Osteocyte (in vitro differentiated cells): ENCODE data around the gene DMBX1. TPM values are rescaled to one million over a fixed set of nuclear protein-coding genes. Genes with fewer than 3 reads are reported as not detected.

ENCODE experiments used
- DNase-seq: peaks from one replicate; pipeline ENCODE4 v3.0.0; 2021; ENCODE audit warnings: mixed read lengths; ENCODE audit not compliant: unreplicated experiment; ENCODE audit errors: extremely low spot score
- H3K27ac Mint-ChIP-seq: one replicate; pipeline ENCODE4 v1.8.0; 2021; ENCODE audit warnings: mild to moderate bottlenecking, mixed read lengths; ENCODE audit not compliant: unreplicated experiment
- H3K27me3 Mint-ChIP-seq: one replicate; pipeline ENCODE4 v1.8.0; 2021; ENCODE audit warnings: mixed read lengths; ENCODE audit not compliant: unreplicated experiment
- H3K36me3 Mint-ChIP-seq: one replicate; pipeline ENCODE4 v1.8.0; 2021; ENCODE audit warnings: mixed read lengths; ENCODE audit not compliant: unreplicated experiment
- H3K4me1 Mint-ChIP-seq: one replicate; pipeline ENCODE4 v1.8.0; 2021; ENCODE audit warnings: mixed read lengths; ENCODE audit not compliant: unreplicated experiment
- H3K4me3 Mint-ChIP-seq: one replicate; pipeline ENCODE4 v1.8.0; 2021; ENCODE audit warnings: mild to moderate bottlenecking, moderate library complexity, mixed read lengths; ENCODE audit not compliant: unreplicated experiment
- H3K9me3 Mint-ChIP-seq: one replicate; pipeline ENCODE4 v1.8.0; 2021; ENCODE audit warnings: mixed read lengths; ENCODE audit not compliant: unreplicated experiment
- CTCF ChIP-seq: fragments of 200-600 bp; sonication (generic); IDR thresholded peaks from 2 replicates; pipeline ENCODE4 v1.5.0; 2021; ENCODE audit warnings: antibody characterized with exemption, mild to moderate bottlenecking, moderate library complexity
- total RNA-seq: library from RNA; stranded (reverse); gene quantifications from 2 replicates; pipeline ENCODE4 v1.2.1, GENCODE V29; 2021

DMBX1 gene
- total RNA-seq, 1 donor from 2014 or later = not detected

- Mint-ChIP-seq H3K9me3 (no peaks in the 10 kb centered on the region), H3K4me3 (no peak overlapping the region), H3K36me3 (no peaks in the 10 kb centered on the region), H3K4me1 (no peaks in the 10 kb centered on the region), H3K27me3 (peaks cover 37% of the 10 kb centered on the region), H3K27ac (no peak overlapping the region)
- DNase-seq = no peak
- TF ChIP-seq CTCF = no peak
These were observed 17.0 kb upstream of the DMBX1 start for GRCh38 chr1:46472498-46473181.

GRCh38 chr1:46473991-46474390, 15.6 kb upstream of the DMBX1 start:
- no peak overlapping the region for H3K4me3 Mint-ChIP-seq
- DNase-seq = no peak
- no peaks in the 10 kb centered on the region for H3K36me3 Mint-ChIP-seq
- no peak overlapping the region for H3K27ac Mint-ChIP-seq
- H3K27me3 Mint-ChIP-seq = peaks cover 38% of the 10 kb centered on the region
- H3K9me3 Mint-ChIP-seq = no peaks in the 10 kb centered on the region
- no peaks in the 10 kb centered on the region for H3K4me1 Mint-ChIP-seq
- no peak for TF ChIP-seq CTCF

GRCh38 chr1:46474570-46474969, 15.1 kb upstream of the DMBX1 start:
- Mint-ChIP-seq H3K4me3 (no peak overlapping the region), H3K9me3 (no peaks in the 10 kb centered on the region), H3K36me3 (no peaks in the 10 kb centered on the region), H3K27ac (no peak overlapping the region), H3K27me3 (peaks cover 41% of the 10 kb centered on the region), H3K4me1 (no peaks in the 10 kb centered on the region)
- no peak for DNase-seq
- TF ChIP-seq CTCF = no peak

DNA sequence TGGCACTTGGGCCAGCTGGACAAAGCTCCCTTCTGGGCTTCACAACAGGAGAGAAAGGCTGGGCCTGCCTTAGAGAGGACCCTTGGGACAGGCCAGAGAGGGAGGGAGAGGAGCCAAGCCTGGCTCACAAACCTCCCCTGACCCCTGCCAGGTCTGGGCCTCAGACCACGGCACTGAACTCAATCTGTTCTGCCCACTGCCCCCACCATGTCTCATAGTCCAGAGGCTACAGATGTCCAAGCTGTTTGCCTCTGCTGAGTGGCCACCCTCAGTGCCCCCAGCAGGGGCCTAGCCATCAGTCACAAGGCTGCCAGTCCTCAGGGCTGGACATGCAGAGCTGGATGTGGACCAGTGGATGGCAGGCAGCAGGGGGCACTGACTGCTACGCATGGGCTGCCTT, 13.0 kb upstream of the DMBX1 start:
- no peaks in the 10 kb centered on the region for H3K9me3 Mint-ChIP-seq
- H3K27me3 Mint-ChIP-seq = peaks cover 35% of the 10 kb centered on the region
- H3K27ac Mint-ChIP-seq = no peak overlapping the region
- no peaks in the 10 kb centered on the region for H3K4me1 Mint-ChIP-seq
- no peak overlapping the region for H3K4me3 Mint-ChIP-seq
- H3K36me3 Mint-ChIP-seq = no peaks in the 10 kb centered on the region
- DNase-seq = no peak
- TF ChIP-seq CTCF = no peak

- peaks cover 37% of the 10 kb centered on the region for H3K27me3 Mint-ChIP-seq
- no peaks in the 10 kb centered on the region for H3K9me3 Mint-ChIP-seq
- no peak overlapping the region for H3K27ac Mint-ChIP-seq
- DNase-seq = peak; percentile 90
- no peaks in the 10 kb centered on the region for H3K4me1 Mint-ChIP-seq
- TF ChIP-seq CTCF = peak; percentile 92
- H3K4me3 Mint-ChIP-seq = no peak overlapping the region
- no peaks in the 10 kb centered on the region for H3K36me3 Mint-ChIP-seq
These were observed 12.3 kb upstream of the DMBX1 start for GRCh38 chr1:46477153-46477929.
